GM21576 (cell line): ENCODE data around the gene IQCM.

ENCODE experiments used
- ATAC-seq: cut with Tn5 transposase; IDR thresholded peaks from one replicate; pipeline ENCODE4 v1.9.1; 2021; ENCODE audit warnings: mild to moderate bottlenecking, moderate library complexity; ENCODE audit not compliant: unreplicated experiment

Gene IQCM

GRCh38 chr4:149815743-149816142, at the start of gene IQCM:
Gene IQCM (minus strand): TSS chr4:149815843. CDS start chr4:149742691, 73,152 bp downstream.
- no peak for ATAC-seq

DNA sequence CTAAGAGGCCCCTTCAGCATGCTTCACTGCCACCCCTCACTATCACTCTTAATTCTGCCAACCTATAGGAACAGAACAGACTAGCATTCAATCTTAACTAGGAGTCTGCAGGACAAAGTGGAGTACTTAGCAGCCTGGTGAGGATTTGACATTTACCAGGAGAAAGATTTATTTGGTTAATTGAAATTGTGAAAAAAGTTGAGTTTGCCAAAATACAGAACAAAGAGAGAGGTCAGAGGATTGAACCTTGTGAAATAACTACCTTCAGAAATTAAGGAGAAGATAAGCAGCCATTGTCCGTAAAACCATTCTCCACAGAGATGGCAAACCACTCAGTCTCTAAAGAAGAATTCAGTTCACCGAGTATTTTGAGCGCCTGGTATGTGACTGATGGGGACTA, 41.8 kb upstream of the IQCM start:
- no peak for ATAC-seq

DNA sequence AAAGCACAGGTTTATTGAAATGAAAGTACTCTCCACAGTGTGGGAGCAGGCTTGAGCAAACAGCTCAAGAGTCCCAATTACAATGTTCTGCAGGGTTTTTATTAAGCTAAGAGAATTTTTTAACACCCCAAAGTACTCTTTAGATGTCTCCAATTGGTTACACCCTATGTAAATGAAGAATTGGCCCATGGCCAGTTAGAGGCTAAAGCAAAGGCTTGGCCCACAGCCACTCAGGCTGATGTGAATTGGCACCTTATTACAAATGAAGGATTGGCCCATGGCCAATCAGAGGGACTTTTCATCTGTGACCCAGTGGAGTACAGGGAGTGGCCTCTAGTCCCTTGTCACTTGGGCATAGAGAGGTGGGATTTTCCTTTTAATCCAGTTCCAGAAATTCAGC, 30.1 kb upstream of the IQCM start:
- no peak for ATAC-seq

GRCh38 chr4:149841686-149842085, 26.0 kb upstream of the IQCM start:
- ATAC-seq, result no peak

DNA sequence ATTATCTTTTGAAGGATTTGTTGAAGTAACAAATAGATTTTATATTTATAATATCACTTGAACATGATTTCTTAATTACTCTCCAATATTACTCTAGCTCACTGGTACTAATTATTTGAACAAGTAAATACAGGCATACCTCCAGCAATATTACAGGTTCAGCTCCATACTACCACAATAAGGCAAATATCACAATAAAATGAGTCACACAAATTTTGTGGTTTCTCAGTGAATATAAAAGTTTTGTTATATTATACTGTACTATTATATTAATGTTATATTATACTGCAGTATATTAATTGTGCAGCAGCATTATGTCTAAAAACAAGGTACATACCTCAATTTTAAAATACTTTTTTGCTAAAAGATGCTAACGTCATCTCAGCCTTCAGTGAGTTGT, 22.4 kb upstream of the IQCM start:
- ATAC-seq, result no peak

DNA sequence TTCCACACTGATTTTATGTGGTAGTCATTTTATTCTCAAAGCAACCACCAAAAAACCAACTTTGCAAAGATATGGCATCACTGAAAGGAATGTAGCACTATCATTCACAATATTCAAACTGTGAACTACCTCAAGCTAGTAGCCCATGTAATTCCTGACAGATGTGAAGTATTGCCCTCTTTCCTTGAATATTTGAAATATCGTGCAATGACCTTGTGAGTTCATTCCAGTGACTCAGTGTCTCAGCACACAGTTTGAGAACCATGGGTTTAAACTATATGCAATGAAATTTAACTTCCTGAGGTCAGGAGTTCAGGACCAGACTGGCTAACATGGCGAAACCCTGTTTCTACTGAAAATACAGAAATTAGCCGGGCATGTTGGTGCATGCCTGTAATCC, 20.9 kb upstream of the IQCM start:
- ATAC-seq, result no peak

DNA sequence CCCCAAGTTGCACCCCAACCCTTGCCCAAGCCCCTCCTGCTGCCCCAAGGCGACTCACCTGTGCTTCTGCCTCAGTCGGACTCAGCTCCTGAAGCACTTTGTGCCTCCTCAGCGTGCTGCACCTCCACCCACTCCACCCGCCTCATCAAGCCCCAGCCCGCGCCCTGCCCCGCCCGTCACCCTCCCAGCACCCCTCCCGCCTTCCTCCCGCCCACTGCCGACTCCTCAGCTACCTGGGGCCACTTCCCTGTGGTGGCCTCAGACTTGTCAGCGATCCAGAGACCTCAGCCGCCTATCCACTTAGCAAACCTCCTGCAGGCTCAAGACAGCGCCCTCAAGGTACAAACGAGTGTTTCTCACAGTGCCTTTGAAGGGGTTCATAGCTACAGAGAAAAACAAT, 19.6 kb upstream of the IQCM start:
- ATAC-seq, result no peak

DNA sequence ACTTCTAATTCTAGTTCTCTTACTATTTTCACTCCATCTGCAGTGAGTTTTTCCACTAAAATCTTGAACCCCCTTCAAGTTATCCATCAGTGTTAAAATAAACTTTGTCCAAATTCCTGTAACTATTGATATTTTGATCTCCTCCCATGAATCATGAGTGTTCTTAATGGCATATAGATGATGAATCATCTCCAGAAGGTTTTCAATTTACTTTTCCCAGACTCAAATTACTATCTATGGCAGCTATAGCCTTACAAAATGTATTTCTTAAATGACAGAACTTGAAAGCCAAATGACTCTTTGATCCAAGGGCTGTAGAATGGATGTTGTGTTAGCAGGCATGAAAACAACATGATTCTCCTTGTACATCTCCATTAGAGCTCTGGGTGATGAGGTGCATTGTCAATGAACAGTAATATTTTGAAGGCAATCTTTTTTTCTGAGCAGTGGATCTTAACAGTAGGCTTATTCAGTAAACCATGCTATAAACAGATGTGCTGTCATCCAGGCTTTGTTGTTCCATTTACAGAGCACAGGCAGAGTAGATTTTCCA, 16.1 kb upstream of the IQCM start:
- ATAC-seq, result no peak

DNA sequence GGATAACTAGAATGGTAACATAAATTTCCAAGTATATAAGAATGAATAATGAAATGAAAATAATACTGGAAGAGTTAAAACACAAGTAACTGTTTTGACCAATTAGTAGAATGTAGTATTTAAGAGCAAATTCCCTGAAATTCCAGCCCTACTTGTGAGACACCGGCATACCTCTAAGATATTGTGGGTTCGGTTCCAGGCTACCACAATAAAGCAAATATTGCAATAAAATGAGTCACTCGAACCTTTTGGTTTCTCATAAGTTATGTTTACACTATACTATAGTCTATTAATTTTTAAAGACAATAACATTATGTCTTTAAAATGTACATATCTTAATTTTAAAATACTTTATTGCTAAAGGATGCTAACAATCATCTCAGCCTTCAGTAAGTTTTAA, 15.2 kb upstream of the IQCM start:
- no peak for ATAC-seq

GRCh38 chr4:149825336-149825735, 9.7 kb upstream of the IQCM start:
- ATAC-seq, result no peak

- no peak for ATAC-seq
Measured at GRCh38 chr4:149823769-149824221, 8.2 kb upstream of the IQCM start.

DNA sequence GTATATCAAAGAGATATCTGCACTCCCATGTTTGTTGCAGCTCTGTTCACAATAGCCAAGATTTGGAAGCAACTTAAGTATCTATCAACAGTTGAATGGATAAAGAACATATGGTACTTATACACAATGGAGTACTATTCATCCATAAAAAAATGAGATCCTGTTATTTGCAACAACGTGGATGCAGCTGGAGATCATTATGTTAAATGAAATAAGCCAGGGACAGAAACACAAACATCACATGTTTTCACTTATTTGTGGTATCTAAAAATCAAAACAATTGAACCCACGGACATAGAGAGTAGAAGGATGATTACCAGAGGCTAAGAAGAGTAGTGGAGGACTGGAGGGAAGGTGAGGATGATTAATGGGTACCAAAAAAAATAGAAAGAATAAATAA, 14.2 kb downstream of the IQCM start:
- ATAC-seq, result no peak

GRCh38 chr4:149799546-149799945, 16.1 kb downstream of the IQCM start:
- ATAC-seq, result no peak

GRCh38 chr4:149796381-149796780, 19.3 kb downstream of the IQCM start:
- ATAC-seq, result no peak

DNA sequence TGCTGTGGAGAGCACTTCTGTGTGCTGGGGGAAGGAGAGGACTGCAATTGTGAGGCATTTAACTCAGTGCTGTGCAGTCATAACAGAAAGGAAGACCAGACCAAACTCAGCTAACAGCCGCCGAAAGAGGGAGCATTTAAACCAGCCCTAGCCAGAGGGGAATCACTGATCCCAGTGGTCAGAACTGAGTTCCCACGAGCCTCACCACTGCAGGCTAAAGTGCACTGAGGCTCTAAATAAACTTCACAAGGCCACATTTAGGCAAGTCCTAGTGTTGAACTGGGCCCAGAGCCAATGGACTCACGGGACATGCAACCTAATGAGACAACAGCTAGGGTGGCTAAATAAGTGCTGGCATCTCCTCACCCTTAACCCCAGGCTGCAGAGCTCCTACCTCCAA, 20.4 kb downstream of the IQCM start:
- no peak for ATAC-seq

DNA sequence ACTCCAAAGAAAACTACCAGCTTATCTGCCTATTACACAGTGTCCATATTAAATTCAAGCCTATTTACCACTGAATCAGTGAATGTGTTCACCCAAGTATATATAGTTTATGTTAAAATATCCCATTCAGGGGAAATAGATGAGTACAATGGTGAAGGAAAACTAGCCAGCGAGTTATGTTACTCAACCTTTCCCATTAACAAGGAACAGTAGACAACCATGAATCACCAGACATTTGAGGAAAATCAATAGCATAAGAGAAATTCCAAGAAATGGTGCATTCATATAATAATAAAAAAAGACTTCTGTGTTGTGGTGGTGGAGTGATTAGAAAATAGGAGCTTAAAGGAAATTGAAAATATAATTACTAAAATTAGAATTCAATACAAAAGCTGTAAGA, 21.3 kb downstream of the IQCM start:
- no peak for ATAC-seq

DNA sequence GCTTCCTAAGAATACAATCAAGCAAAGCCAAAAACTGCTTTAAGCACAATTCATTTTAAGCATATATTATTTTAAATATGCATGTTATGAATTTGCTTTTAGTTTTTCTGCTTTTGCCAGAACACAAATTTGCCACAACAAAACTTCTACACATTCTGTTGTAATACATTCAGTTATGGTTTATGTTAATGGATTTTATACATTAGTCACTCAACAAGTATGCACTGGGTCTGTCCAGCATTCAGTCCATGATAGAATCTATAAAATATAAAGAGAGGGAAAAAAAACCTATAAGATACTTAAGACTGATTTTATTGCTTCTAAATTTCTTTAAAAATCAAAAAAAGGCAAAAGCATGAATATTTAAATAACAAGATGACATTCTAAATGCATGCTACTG, 22.2 kb downstream of the IQCM start:
- no peak for ATAC-seq

DNA sequence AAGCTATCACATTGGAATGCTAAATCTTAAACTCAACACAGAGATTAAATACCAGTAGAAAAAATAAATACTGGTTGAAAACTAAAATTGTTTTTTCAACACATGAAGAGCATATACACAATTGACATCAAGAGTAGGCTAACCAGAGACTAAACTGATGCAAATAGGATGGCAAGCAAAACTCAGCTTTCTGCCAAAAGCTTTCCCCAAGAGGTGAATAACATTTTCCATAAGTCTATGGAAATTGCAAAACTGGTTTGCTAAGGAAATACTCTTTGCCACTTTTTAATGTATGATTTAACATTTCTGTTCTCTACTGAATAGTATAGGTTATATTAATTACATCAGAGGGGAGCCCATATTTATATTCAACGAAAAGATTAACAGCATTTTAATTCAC, 23.8 kb downstream of the IQCM start:
- ATAC-seq, result no peak

- ATAC-seq, result no peak
Measured at GRCh38 chr4:149790172-149790907, 25.3 kb downstream of the IQCM start.

DNA sequence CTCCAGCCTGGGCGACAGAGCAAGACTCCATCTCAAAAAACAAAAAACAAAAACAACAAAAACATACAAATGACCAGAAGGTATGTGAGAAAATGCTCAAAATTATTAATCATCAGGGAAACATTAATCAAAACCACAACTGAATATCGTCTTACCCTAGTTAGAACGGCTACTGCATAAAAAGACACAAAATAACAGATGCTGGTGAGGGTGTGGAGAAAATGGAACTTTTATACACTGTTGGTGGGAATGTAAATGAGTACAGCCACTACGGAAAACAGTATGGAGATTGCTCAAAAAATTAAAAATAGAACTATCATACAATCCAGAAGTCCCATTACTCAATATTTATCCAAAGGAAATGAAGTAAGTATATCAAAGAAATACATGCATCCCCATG, 27.3 kb downstream of the IQCM start:
- no peak for ATAC-seq

DNA sequence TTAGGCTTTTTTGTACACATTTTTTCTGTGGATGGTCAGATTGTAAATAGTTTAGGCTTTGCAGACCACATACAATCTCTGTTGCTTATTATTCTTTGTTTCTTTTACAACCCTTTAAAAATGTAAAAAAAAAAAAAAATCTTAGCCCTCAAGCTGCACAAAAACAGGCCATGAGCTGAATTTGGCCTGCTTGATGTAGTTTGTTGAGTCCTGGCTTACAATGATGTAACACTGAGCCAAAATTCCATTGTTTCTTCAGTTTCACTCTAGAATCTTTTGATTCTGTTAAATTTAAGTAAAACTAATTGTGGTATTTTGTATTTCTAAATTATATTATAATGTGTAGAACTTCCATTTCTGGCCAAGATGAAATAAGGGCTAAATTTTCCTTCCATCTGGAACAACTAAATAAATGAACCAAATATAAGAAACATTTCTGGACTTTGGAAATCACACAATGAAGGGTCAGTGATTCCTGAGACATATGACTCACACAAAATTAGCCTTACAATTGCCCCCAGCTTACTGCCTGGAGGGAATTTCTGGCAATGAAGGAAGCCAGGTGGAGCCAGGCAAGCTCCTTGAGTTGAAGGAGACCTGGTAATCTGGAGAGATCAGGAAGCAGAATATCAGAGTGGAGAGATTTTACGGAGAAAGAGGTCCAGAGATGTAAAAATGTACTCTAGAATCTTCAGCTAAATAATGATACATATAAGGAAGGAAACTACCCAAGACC, 29.8 kb downstream of the IQCM start:
- ATAC-seq, result no peak

GRCh38 chr4:149784018-149784417, 31.6 kb downstream of the IQCM start:
- no peak for ATAC-seq
